Measurements from ENCODE around the gene NRF1.

DNA sequence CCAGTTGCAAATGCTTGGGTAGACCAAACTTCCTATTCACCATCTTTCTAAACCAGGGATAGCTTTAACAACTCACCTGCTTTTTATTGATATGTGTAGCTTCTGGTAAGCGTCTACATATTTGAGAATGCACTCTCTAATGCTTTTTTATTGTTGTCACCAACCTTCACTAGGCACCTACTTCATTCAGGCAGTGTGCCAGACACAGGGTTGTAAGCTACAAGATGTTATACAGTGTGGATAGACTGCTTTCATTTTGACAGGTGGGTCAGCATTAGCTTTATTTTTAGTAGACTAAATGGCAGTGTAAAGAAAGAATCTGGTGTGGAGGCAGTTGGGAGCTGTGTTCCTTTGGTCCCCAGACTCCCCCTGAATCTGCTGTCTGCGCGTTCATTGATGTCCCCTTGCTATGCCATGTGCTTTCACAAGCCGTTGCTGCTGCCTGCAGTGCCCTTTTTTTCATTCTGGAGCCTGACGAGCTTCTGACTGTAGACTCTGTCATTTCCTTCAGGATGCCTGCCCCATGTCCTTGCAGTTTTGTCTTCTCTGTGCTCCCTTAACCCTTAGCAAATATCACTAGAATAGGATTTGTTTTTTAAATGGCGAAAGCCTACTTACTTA lies 32.1 kb downstream of the NRF1 start:
- TF ChIP-seq TAF1 (IDR thresholded peaks at IDR 0.05; ENCODE audit: borderline replicate concordance, insufficient read depth, low read length) (no peak), REST (IDR thresholded peaks at IDR 0.05; ENCODE audit: insufficient read depth in 1 of 2, low read depth in 2 of 2, low read length in 2 of 2) (no peak), SIN3A (IDR thresholded peaks at IDR 0.05; ENCODE audit: borderline replicate concordance, insufficient read depth, low read length) (no peak), POLR2AphosphoS5 (IDR thresholded peaks at IDR 0.05; ENCODE audit: low read depth, low read length) (no peak)
